Activated CD4-positive, alpha-beta memory T cell treated with anti-CD3 and anti-CD28 coated beads, Interleukin-2, amount 10 ng/mL, durations not matched to agents 7 days and 5 days (primary cell): ENCODE measurements around the gene TCERG1L. TPM values are rescaled to one million over a fixed set of nuclear protein-coding genes. Genes with fewer than 3 reads are reported as not detected.

Experiments used
- CTCF ChIA-PET: fragments of 350-600 bp; sonication (Branson Sonifier 250); formaldehyde crosslinking; loops from one replicate; lab custom pipeline; 2021; ENCODE audit warnings: antibody characterized with exemption, inconsistent platforms; lab: Charles Lee
- POLR2A ChIA-PET: fragments of 350-600 bp; sonication (Branson Sonifier 250); formaldehyde crosslinking; loops from one replicate; lab custom pipeline; 2021; ENCODE audit warnings: antibody characterized with exemption; lab: Charles Lee
- DNase-seq: peaks from one replicate; pipeline ENCODE4 v3.0.0-alpha.2; 2020
- H3K27ac Mint-ChIP-seq: one replicate; pipeline ENCODE4 v1.8.0; 2021; ENCODE audit warnings: mild to moderate bottlenecking, mixed read lengths
- H3K27me3 Mint-ChIP-seq: one replicate; pipeline ENCODE4 v1.8.0; 2021; ENCODE audit warnings: mixed read lengths
- H3K36me3 Mint-ChIP-seq: one replicate; pipeline ENCODE4 v1.8.0; 2021; ENCODE audit warnings: low read depth, mixed read lengths
- H3K4me1 Mint-ChIP-seq: one replicate; pipeline ENCODE4 v1.8.0; 2021; ENCODE audit warnings: mixed read lengths
- H3K4me3 Mint-ChIP-seq: one replicate; pipeline ENCODE4 v1.8.0; 2021; ENCODE audit warnings: mild to moderate bottlenecking, mixed read lengths
- H3K9me3 Mint-ChIP-seq: one replicate; pipeline ENCODE4 v1.8.0; 2021; ENCODE audit warnings: mixed read lengths
- total RNA-seq, 2 experiments: library from RNA; stranded (reverse); gene quantifications; one replicate each; pipeline ENCODE4 v1.2.3, GENCODE V29; 2021

The TCERG1L gene
- total RNA-seq, 2 experiments from 2014 or later = 0.08 TPM; not detected in 1

GRCh38 chr10:131050162-131050766, 261.3 kb downstream of the TCERG1L start:
- no peaks in the 10 kb centered on the region for H3K27me3 Mint-ChIP-seq
- DNase-seq = no peak

GRCh38 chr10:131049016-131049415, 262.5 kb downstream of the TCERG1L start:
- ChIA-PET CTCF (no interaction called here), POLR2A (no interaction called here)
- Mint-ChIP-seq H3K4me3 (no peak overlapping the region), H3K9me3 (peaks cover 3% of the 10 kb centered on the region), H3K36me3 (no peaks in the 10 kb centered on the region), H3K27ac (no peak overlapping the region), H3K4me1 (no peaks in the 10 kb centered on the region), H3K27me3 (no peaks in the 10 kb centered on the region)
- no peak for DNase-seq

More at GRCh38 chr10:131050162-131050766, 261.3 kb downstream of the TCERG1L start:
- POLR2A ChIA-PET = no interaction called here
- Mint-ChIP-seq H3K36me3 (no peaks in the 10 kb centered on the region), H3K27ac (no peak overlapping the region), H3K9me3 (peaks cover 3% of the 10 kb centered on the region), H3K4me1 (no peaks in the 10 kb centered on the region), H3K4me3 (no peak overlapping the region)
- CTCF ChIA-PET = no interaction called here

- ChIA-PET CTCF (no interaction called here), POLR2A (no interaction called here)
- Mint-ChIP-seq H3K36me3 (no peaks in the 10 kb centered on the region), H3K27me3 (no peaks in the 10 kb centered on the region), H3K9me3 (peaks cover 3% of the 10 kb centered on the region), H3K27ac (no peak overlapping the region), H3K4me3 (no peak overlapping the region), H3K4me1 (no peaks in the 10 kb centered on the region)
- DNase-seq = no peak
Measured at GRCh38 chr10:131048606-131049005, 262.9 kb downstream of the TCERG1L start.

GRCh38 chr10:131047501-131047900, 264.0 kb downstream of the TCERG1L start:
- ChIA-PET CTCF (no interaction called here), POLR2A (no interaction called here)
- Mint-ChIP-seq H3K27me3 (no peaks in the 10 kb centered on the region), H3K27ac (no peak overlapping the region), H3K4me1 (no peaks in the 10 kb centered on the region), H3K9me3 (peaks cover 3% of the 10 kb centered on the region), H3K36me3 (no peaks in the 10 kb centered on the region), H3K4me3 (no peak overlapping the region)
- no peak for DNase-seq

GRCh38 chr10:131046194-131046593, 265.3 kb downstream of the TCERG1L start:
- DNase-seq = no peak
- Mint-ChIP-seq H3K4me1 (no peaks in the 10 kb centered on the region), H3K36me3 (no peaks in the 10 kb centered on the region), H3K27me3 (no peaks in the 10 kb centered on the region), H3K27ac (no peak overlapping the region), H3K9me3 (peaks cover 3% of the 10 kb centered on the region), H3K4me3 (no peak overlapping the region)
- ChIA-PET POLR2A (no interaction called here), CTCF (no interaction called here)

GRCh38 chr10:131044379-131045111, 267.0 kb downstream of the TCERG1L start:
- Mint-ChIP-seq H3K27ac (no peak overlapping the region), H3K27me3 (no peaks in the 10 kb centered on the region), H3K36me3 (no peaks in the 10 kb centered on the region), H3K4me3 (no peak overlapping the region), H3K4me1 (no peaks in the 10 kb centered on the region), H3K9me3 (no peaks in the 10 kb centered on the region)
- DNase-seq = no peak
- ChIA-PET POLR2A (no interaction called here), CTCF (no interaction called here)

- CTCF ChIA-PET = no interaction called here
- POLR2A ChIA-PET = no interaction called here
- no peak for DNase-seq
- no peak overlapping the region for H3K27ac Mint-ChIP-seq
- no peaks in the 10 kb centered on the region for H3K9me3 Mint-ChIP-seq
- H3K4me1 Mint-ChIP-seq = no peaks in the 10 kb centered on the region
- no peak overlapping the region for H3K4me3 Mint-ChIP-seq
- no peaks in the 10 kb centered on the region for H3K36me3 Mint-ChIP-seq
- H3K27me3 Mint-ChIP-seq = no peaks in the 10 kb centered on the region
Measured at GRCh38 chr10:131043039-131043691, 268.4 kb downstream of the TCERG1L start.
